DND-41 (cell line): ENCODE measurements around the gene PUM2.

Experiments
- CTCF ChIP-seq: IDR thresholded peaks from 2 replicates; pipeline ENCODE4 v1.5.1; 2012; ENCODE audit warnings: borderline replicate concordance, low read length, moderate library complexity, mild to moderate bottlenecking; ENCODE audit not compliant: poor library complexity, severe bottlenecking; ENCODE audit errors: extremely low read depth
- EZH2 ChIP-seq: IDR thresholded peaks from 3 replicates; pipeline ENCODE4 v1.6.1; 2012; ENCODE audit warnings: borderline replicate concordance, low read depth, mild to moderate bottlenecking, moderate library complexity, low read length, inconsistent platforms; ENCODE audit not compliant: severe bottlenecking

DNA sequence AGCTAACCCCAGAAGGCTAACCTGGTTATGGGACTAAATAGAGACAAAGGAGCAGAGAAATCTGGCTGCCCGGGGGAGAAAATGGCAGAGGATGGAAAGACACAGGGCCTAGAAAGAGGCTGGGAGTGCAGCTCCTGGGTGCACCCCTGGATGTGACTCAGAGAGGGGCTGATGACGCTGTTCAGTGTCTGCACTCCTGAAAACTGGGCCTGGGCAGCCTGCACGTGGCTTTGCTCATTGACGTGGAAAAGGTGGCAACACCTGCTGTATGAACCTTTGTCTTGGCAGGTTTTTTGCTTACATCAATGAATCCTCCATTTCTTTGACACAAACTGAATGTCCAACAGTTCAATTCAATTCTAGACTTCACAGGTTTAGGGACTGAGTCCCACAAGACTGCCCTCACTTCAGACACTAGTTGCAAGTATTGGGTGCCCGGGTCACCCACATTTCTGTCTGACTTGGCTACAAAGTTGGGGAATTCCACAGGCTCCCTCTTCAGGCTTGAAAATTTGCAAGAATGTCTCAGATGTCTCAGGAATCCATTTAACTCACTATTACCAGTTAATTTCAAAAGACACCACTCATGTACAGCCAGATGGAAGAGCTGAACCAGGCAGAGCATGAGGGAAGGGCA, 47.3 kb upstream of the PUM2 start:
- no peak for TF ChIP-seq CTCF
- TF ChIP-seq EZH2, result no peak
